Upper lobe of right lung (tissue), 1 donor: ENCODE data around the gene CNTNAP2. TPM values are rescaled to one million over a fixed set of nuclear protein-coding genes. Genes with fewer than 3 reads are reported as not detected.

Source experiments
- ATAC-seq: fragments of 200-7000 bp; cut with Tn5 transposase; one replicate; pipeline ENCODE4 v1.9.1; 2020; ENCODE audit warnings: mild to moderate bottlenecking, moderate library complexity
- DNase-seq: peaks from one replicate; pipeline ENCODE4 v3.0.0-alpha.2; 2020
- H3K27ac ChIP-seq: fragments of 200-600 bp; one replicate; pipeline ENCODE4 v1.8.0; 2022
- H3K27me3 ChIP-seq: fragments of 200-600 bp; one replicate; pipeline ENCODE4 v1.8.0; 2022; ENCODE audit warnings: mild to moderate bottlenecking
- H3K36me3 ChIP-seq: fragments of 200-600 bp; one replicate; pipeline ENCODE4 v1.8.0; 2022
- H3K4me1 ChIP-seq: fragments of 200-600 bp; one replicate; pipeline ENCODE4 v1.8.0; 2022
- H3K4me3 ChIP-seq: fragments of 200-600 bp; one replicate; pipeline ENCODE4 v1.8.0; 2022; ENCODE audit warnings: mild to moderate bottlenecking
- H3K9me3 ChIP-seq: fragments of 200-600 bp; one replicate; pipeline ENCODE4 v1.8.0; 2022
- intact Hi-C: fragments of 100-400 bp; cut with DNase I; formaldehyde crosslinking; loops from one replicate; pipeline ENCODE4 v1.11.0; 2022
- total RNA-seq: library from RNA; stranded (reverse); fragmentation: NEBNext Ultra II Directional; extraction: Animal tissue kit (Norgen Biotek cat#: 25700); gene quantifications from one replicate; pipeline ENCODE4 v1.2.1, GENCODE V29; 2021
- TF ChIP-seq, protein P1 (sequence below): fragments of 200-600 bp; IDR thresholded peaks from one replicate; pipeline ENCODE4 v1.8.0; 2022; ENCODE audit warnings: antibody characterized with exemption
- donor health status: DM: no; HTN: yes; CAD: no; lungs with severe emphysema.

CNTNAP2 gene
- total RNA-seq, 1 donor from 2014 or later = 0.41 TPM

DNA sequence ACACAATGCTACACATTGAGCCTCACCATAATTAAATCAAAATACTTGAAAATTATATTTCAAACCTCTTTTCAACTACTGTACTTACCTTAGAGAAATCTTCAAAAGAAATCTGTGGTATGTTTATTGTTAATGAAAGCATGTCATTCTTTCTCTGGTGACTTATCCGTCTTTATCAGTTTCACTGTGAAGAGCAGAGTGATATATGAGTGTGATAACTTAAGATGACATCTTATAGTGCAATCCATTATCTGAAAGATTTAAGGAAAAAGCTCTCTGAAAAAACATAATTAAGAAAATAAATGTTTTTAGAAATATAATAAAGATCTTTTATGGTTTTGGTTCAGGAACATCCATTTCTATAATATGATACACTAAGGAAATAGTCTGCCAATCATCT is 1562.3 kb downstream of the CNTNAP2 start:
- H3K4me3 ChIP-seq = no peak overlapping the region
- no peaks in the 10 kb centered on the region for H3K9me3 ChIP-seq
- ATAC-seq (no peak), DNase-seq (no peak)
- H3K27ac ChIP-seq = no peak overlapping the region
- H3K27me3 ChIP-seq = no peaks in the 10 kb centered on the region
- H3K36me3 ChIP-seq = no peaks in the 10 kb centered on the region
- intact Hi-C loops = no loop called here
- H3K4me1 ChIP-seq = no peaks in the 10 kb centered on the region
- TF ChIP-seq, protein P1, sequence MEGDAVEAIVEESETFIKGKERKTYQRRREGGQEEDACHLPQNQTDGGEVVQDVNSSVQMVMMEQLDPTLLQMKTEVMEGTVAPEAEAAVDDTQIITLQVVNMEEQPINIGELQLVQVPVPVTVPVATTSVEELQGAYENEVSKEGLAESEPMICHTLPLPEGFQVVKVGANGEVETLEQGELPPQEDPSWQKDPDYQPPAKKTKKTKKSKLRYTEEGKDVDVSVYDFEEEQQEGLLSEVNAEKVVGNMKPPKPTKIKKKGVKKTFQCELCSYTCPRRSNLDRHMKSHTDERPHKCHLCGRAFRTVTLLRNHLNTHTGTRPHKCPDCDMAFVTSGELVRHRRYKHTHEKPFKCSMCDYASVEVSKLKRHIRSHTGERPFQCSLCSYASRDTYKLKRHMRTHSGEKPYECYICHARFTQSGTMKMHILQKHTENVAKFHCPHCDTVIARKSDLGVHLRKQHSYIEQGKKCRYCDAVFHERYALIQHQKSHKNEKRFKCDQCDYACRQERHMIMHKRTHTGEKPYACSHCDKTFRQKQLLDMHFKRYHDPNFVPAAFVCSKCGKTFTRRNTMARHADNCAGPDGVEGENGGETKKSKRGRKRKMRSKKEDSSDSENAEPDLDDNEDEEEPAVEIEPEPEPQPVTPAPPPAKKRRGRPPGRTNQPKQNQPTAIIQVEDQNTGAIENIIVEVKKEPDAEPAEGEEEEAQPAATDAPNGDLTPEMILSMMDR = no peak

DNA sequence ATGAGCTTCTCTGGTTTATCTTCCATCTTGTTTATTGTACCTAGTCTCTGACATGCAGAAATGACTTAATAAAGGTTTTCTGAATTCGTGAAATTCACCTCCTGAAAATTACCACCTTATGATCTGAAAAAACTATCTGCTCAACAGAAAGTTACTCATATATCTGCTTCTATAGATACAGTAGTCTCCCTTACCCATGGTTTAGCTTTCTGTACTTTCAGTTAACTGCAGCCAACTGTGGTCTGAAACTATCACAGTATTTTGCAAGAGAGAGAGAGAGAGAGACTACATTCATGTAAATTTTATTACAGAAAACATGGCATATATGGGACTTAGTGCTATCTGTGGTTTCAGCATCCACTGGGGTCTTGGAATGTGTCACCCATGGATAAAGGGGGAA is 1564.9 kb downstream of the CNTNAP2 start:
- Histone ChIP-seq H3K27ac (no peak overlapping the region), H3K9me3 (no peaks in the 10 kb centered on the region), H3K36me3 (no peaks in the 10 kb centered on the region), H3K4me1 (no peaks in the 10 kb centered on the region), H3K27me3 (no peaks in the 10 kb centered on the region), H3K4me3 (no peak overlapping the region)
- TF ChIP-seq, protein P1 = no peak
- ATAC-seq = no peak
- intact Hi-C loops = no loop called here
- DNase-seq = no peak

DNA sequence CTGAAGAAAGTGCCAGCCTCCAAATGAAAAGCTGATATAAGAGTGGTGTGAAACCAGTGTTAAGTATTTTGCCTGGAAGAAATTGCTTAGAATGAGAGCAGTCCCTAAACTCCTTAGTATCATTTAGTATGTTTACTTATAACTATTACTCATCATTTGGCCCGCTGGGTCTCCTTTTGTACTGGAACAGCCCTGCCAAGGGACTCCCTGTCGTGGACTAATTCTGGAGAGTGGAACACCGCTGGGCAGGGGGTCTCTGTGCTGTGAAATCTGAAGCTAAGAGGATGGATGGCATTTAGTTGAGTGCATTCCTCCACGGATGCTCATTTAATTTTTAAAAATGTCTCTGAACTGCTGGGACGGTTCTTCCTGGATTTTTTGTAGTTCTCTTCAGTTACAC is 1584.1 kb downstream of the CNTNAP2 start:
- no peak for ATAC-seq
- Histone ChIP-seq H3K4me1 (no peaks in the 10 kb centered on the region), H3K27ac (no peak overlapping the region), H3K36me3 (no peaks in the 10 kb centered on the region), H3K4me3 (no peak overlapping the region), H3K27me3 (no peaks in the 10 kb centered on the region), H3K9me3 (no peaks in the 10 kb centered on the region)
- TF ChIP-seq, protein P1 = no peak
- intact Hi-C loops = no loop called here
- no peak for DNase-seq

DNA sequence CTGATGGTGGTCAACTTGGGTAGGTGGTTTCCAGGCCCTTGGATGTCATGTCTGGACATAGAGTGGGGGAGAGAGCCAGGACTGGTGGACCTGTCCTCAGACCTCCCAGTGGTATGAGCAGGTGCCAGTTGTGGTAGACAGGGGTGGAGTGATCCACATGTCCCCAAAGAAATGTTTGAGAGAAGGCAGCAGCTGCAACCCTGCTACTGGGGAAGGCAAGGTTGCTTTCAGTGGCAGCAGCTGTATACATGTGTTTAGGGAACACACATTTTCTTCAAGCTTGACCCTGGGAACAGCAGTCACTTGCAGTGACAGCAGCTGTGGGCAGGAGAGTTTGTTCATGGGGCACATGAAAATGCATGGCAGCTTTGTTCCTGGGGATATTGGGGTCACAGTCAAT is 1591.3 kb downstream of the CNTNAP2 start:
- intact Hi-C loops = no loop called here
- H3K27ac ChIP-seq = no peak overlapping the region
- no peak for DNase-seq
- H3K4me3 ChIP-seq = no peak overlapping the region
- TF ChIP-seq, protein P1 = no peak
- no peaks in the 10 kb centered on the region for H3K27me3 ChIP-seq
- H3K4me1 ChIP-seq = no peaks in the 10 kb centered on the region
- ATAC-seq = no peak
- no peaks in the 10 kb centered on the region for H3K9me3 ChIP-seq
- no peaks in the 10 kb centered on the region for H3K36me3 ChIP-seq

DNA sequence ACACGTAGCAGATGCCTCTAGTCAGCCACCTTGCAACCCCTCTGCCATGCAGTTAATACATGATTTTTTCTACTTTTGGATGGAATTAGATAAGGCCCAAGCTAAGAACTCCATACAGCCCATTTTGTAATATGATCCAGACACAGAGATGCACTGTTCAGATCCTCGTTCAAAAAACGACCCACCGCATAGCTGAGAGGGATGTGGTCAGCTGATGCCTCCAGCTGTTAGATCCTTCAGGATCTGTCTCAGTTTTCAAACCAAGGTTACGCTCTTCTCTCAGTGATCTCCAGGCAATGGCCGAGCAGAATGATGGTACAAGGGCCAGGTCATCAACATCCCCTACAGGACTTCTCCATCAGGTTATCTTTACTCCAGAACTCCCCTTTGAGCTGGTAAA is 1592.3 kb downstream of the CNTNAP2 start:
- no peaks in the 10 kb centered on the region for H3K36me3 ChIP-seq
- H3K4me1 ChIP-seq = no peaks in the 10 kb centered on the region
- H3K9me3 ChIP-seq = no peaks in the 10 kb centered on the region
- intact Hi-C loops = no loop called here
- TF ChIP-seq, protein P1 = no peak
- no peak overlapping the region for H3K27ac ChIP-seq
- ATAC-seq (no peak), DNase-seq (no peak)
- H3K4me3 ChIP-seq = no peak overlapping the region
- no peaks in the 10 kb centered on the region for H3K27me3 ChIP-seq

DNA sequence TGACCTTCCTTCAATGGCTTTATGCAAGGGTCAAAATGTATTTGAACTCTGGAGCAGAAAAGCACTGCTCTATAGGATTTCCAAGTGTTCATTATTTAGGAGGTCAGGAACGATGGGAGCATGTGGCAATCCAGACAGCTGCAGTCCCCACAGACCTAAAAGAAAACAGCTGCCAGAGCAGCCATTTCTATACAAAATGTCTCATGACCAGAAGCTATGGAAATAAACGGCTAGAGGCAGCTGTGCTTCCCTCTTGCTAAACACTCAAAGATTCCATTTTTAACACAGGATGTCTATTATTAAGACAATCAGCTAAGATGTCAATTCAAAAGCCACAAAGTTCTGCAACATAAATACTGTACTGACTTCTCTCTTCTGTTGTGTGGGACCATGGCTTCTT is 1594.8 kb downstream of the CNTNAP2 start:
- Histone ChIP-seq H3K9me3 (no peaks in the 10 kb centered on the region), H3K36me3 (no peaks in the 10 kb centered on the region), H3K27me3 (no peaks in the 10 kb centered on the region), H3K4me1 (no peaks in the 10 kb centered on the region), H3K27ac (no peak overlapping the region), H3K4me3 (no peak overlapping the region)
- intact Hi-C loops = no loop called here
- no peak for ATAC-seq
- TF ChIP-seq, protein P1 = no peak
- DNase-seq = no peak
